Neural cell (in vitro differentiated cells): ENCODE data around the gene NFKBIA. TPM values are rescaled to one million over a fixed set of nuclear protein-coding genes. Genes with fewer than 3 reads are reported as not detected.
"Not testable (repeated sequence)": the region's sequence is repeated elsewhere in the genome, so short reads cannot be mapped to it uniquely, and the experiment has no call there.

Experiments
- H2AFZ ChIP-seq: fragments of 200-600, 300-800 bp; sonication (generic), shearing (Covaris generic); 2 replicates; pipeline ENCODE4 v1.6.0; 2014; ENCODE audit warnings: low read depth, mild to moderate bottlenecking, antibody characterized with exemption, low read length, moderate library complexity
- H3F3A ChIP-seq: fragments of 200-600 bp; shearing (Covaris generic); 2 replicates; pipeline ENCODE4 v1.6.1; 2016; ENCODE audit warnings: mild to moderate bottlenecking, moderate library complexity, mixed read lengths, antibody characterized with exemption, low read length; ENCODE audit not compliant: insufficient read depth, poor library complexity, severe bottlenecking
- H3K27ac ChIP-seq: fragments of 200-600, 300-800 bp; sonication (generic), shearing (Covaris generic); 2 replicates; pipeline ENCODE4 v1.5.1; 2014; ENCODE audit warnings: mild to moderate bottlenecking, low read length, moderate library complexity
- H3K27me3 ChIP-seq: fragments of 300-800, 200-600 bp; sonication (generic), shearing (Covaris generic); 2 replicates; pipeline ENCODE4 v1.6.0; 2014; ENCODE audit warnings: mild to moderate bottlenecking, low read depth, low read length, moderate library complexity; ENCODE audit not compliant: insufficient read depth
- H3K36me3 ChIP-seq: fragments of 300-800, 200-600 bp; sonication (generic), shearing (Covaris generic); 2 replicates; pipeline ENCODE4 v1.5.1; 2014; ENCODE audit warnings: mild to moderate bottlenecking, antibody characterized with exemption, low read length, moderate library complexity; ENCODE audit not compliant: insufficient read depth
- H3K4me2 ChIP-seq: fragments of 300-800, 200-600 bp; sonication (generic), shearing (Covaris generic); 2 replicates; pipeline ENCODE4 v1.6.0; 2014; ENCODE audit warnings: mild to moderate bottlenecking, low read length
- H3K4me3 ChIP-seq: fragments of 300-800, 200-600 bp; sonication (generic), shearing (Covaris generic); 2 replicates; pipeline ENCODE4 v1.5.1; 2014; ENCODE audit warnings: mild to moderate bottlenecking, low read length, moderate library complexity
- H3K79me2 ChIP-seq: fragments of 200-600 bp; shearing (Covaris generic); replicated peaks from 2 replicates; pipeline ENCODE4 v1.6.0; 2014; ENCODE audit warnings: mild to moderate bottlenecking, low read length, moderate library complexity; ENCODE audit not compliant: insufficient read depth
- H3K9ac ChIP-seq: fragments of 300-800, 200-600 bp; sonication (generic), shearing (Covaris generic); 2 replicates; pipeline ENCODE4 v1.6.1; 2016; ENCODE audit warnings: mild to moderate bottlenecking, low read length, mixed read lengths
- H3K9me2 ChIP-seq: fragments of 200-600 bp; shearing (Covaris generic); 2 replicates; pipeline ENCODE4 v1.6.1; 2016; ENCODE audit warnings: mild to moderate bottlenecking, low read length, mixed read lengths; ENCODE audit not compliant: insufficient read depth
- H3K9me3 ChIP-seq: fragments of 200-600, 300-800 bp; sonication (generic), shearing (Covaris generic); 2 replicates; pipeline ENCODE4 v1.6.1; 2016; ENCODE audit warnings: mild to moderate bottlenecking, mixed run types, low read length, moderate library complexity, mixed read lengths
- H4K20me1 ChIP-seq: fragments of 200-600 bp; shearing (Covaris generic); 2 replicates; pipeline ENCODE4 v1.6.1; 2016; ENCODE audit warnings: mild to moderate bottlenecking, mixed run types; ENCODE audit not compliant: insufficient read depth
- CTCF ChIP-seq: fragments of 450-650 bp; IDR thresholded peaks from 2 replicates; pipeline ENCODE4 v1.5.1; 2014; ENCODE audit warnings: antibody characterized with exemption, mild to moderate bottlenecking, moderate library complexity; ENCODE audit not compliant: poor library complexity, severe bottlenecking
- EP300 ChIP-seq: fragments of 450-650 bp; conservative IDR thresholded peaks from 2 replicates; pipeline ENCODE4 v1.6.1; 2014; ENCODE audit warnings: antibody characterized with exemption, mild to moderate bottlenecking, moderate library complexity; ENCODE audit not compliant: poor library complexity, severe bottlenecking
- EZH2 ChIP-seq: fragments of 200-600, 300-800 bp; shearing (Covaris generic), sonication (generic); IDR thresholded peaks from 2 replicates; pipeline ENCODE4 v1.6.1; 2014; ENCODE audit warnings: antibody characterized with exemption, low read length, borderline replicate concordance, mild to moderate bottlenecking; ENCODE audit not compliant: insufficient read depth, poor library complexity, severe bottlenecking
- MXI1 ChIP-seq: fragments of 450-650 bp; conservative IDR thresholded peaks from 2 replicates; pipeline ENCODE4 v1.6.1; 2014; ENCODE audit warnings: antibody characterized with exemption, mild to moderate bottlenecking; ENCODE audit not compliant: poor library complexity, severe bottlenecking
- RAD21 ChIP-seq: fragments of 450-650 bp; conservative IDR thresholded peaks from 2 replicates; pipeline ENCODE4 v1.6.1; 2014; ENCODE audit warnings: antibody characterized with exemption, mild to moderate bottlenecking, moderate library complexity
- REST ChIP-seq: IDR thresholded peaks from 2 replicates; pipeline ENCODE4 v1.6.1; 2012; ENCODE audit warnings: borderline replicate concordance
- SMC3 ChIP-seq: fragments of 450-650 bp; conservative IDR thresholded peaks from 2 replicates; pipeline ENCODE4 v1.6.1; 2014; ENCODE audit warnings: antibody characterized with exemption, mild to moderate bottlenecking, moderate library complexity; ENCODE audit not compliant: poor library complexity
- TAF1 ChIP-seq: IDR thresholded peaks from 2 replicates; pipeline ENCODE4 v1.6.1; 2012; ENCODE audit warnings: low read depth
- polyA plus RNA-seq: library from polyadenylated mRNA; depleted of rRNA; stranded (reverse); fragments of >200 nt; gene quantifications from 2 replicates; pipeline ENCODE4 v1.2.3, GENCODE V29; 2014

NFKBIA gene
- polyA plus RNA-seq, 1 donor from 2014 or later, result 48.8 TPM

GRCh38 chr14:35444104-35444503 lies 39.6 kb upstream of the NFKBIA start:
- Histone ChIP-seq H2AFZ (no peak overlapping the region), H3K9me3 (no peaks in the 10 kb centered on the region), H3K27me3 (no peaks in the 10 kb centered on the region), H3K4me3 (no peak overlapping the region), H4K20me1 (no peaks in the 10 kb centered on the region), H3K27ac (no peak overlapping the region), H3K9ac (no peak overlapping the region), H3K79me2 (no peaks in the 10 kb centered on the region), H3K4me2 (no peak overlapping the region), H3K9me2 (no peaks in the 10 kb centered on the region), H3K36me3 (no peaks in the 10 kb centered on the region), H3F3A (no peaks in the 10 kb centered on the region)
- TF ChIP-seq REST, result no peak
- no peak for TF ChIP-seq EP300
- TF ChIP-seq RAD21, result no peak
- no peak for TF ChIP-seq MXI1
- no peak for TF ChIP-seq SMC3

GRCh38 chr14:35441160-35441559 lies 36.6 kb upstream of the NFKBIA start:
- Histone ChIP-seq H3K9ac (no peak overlapping the region), H3K4me2 (no peak overlapping the region), H3K9me3 (no peaks in the 10 kb centered on the region), H3K4me3 (no peak overlapping the region), H3K36me3 (no peaks in the 10 kb centered on the region), H2AFZ (no peak overlapping the region), H3F3A (no peaks in the 10 kb centered on the region), H4K20me1 (no peaks in the 10 kb centered on the region), H3K27ac (no peak overlapping the region), H3K27me3 (no peaks in the 10 kb centered on the region), H3K9me2 (no peaks in the 10 kb centered on the region), H3K79me2 (no peaks in the 10 kb centered on the region)
- no peak for TF ChIP-seq EP300
- no peak for TF ChIP-seq MXI1
- TF ChIP-seq RAD21, result no peak
- TF ChIP-seq SMC3, result no peak
- no peak for TF ChIP-seq EZH2

- Histone ChIP-seq H3K27me3 (no peaks in the 10 kb centered on the region), H3K79me2 (no peaks in the 10 kb centered on the region), H3K4me2 (no peak overlapping the region), H3F3A (no peaks in the 10 kb centered on the region), H4K20me1 (no peaks in the 10 kb centered on the region), H3K4me3 (no peak overlapping the region), H3K9me3 (no peaks in the 10 kb centered on the region), H3K36me3 (no peaks in the 10 kb centered on the region), H3K9me2 (no peaks in the 10 kb centered on the region), H2AFZ (no peak overlapping the region), H3K9ac (no peak overlapping the region), H3K27ac (no peak overlapping the region)
- TF ChIP-seq CTCF (no peak), TAF1 (no peak), REST (no peak), EZH2 (no peak)
These were observed 34.6 kb upstream of the NFKBIA start for GRCh38 chr14:35438910-35439713.

- not testable (repeated sequence) for H3F3A ChIP-seq, H3K27ac ChIP-seq, H3K4me2 ChIP-seq, H3K9ac ChIP-seq, H3K27me3 ChIP-seq, H2AFZ ChIP-seq, H4K20me1 ChIP-seq, H3K9me2 ChIP-seq, H3K9me3 ChIP-seq, H3K36me3 ChIP-seq, H3K79me2 ChIP-seq, H3K4me3 ChIP-seq
These were observed 33.9 kb upstream of the NFKBIA start for GRCh38 chr14:35438492-35438891.
